Activated naive CD8-positive, alpha-beta T cell treated with anti-CD3 and anti-CD28 coated beads, Interleukin-2, amount 50 U/mL, for 16 hours (primary cell): Measurements from ENCODE around the gene PGM2.

Source experiments
- DNase-seq: peaks from one replicate; pipeline ENCODE4 v3.0.0-alpha.2; 2020; ENCODE audit warnings: low read depth, low spot score

The PGM2 gene

GRCh38 chr4:37902212-37902611 is 75.7 kb downstream of the PGM2 start:
- DNase-seq: no peak

GRCh38 chr4:37902738-37903693 is 76.5 kb downstream of the PGM2 start:
- DNase-seq: no peak

GRCh38 chr4:37903901-37904300 is 77.4 kb downstream of the PGM2 start:
- no peak for DNase-seq

GRCh38 chr4:37904824-37905223 is 78.3 kb downstream of the PGM2 start:
- no peak for DNase-seq

GRCh38 chr4:37905533-37906169 is 79.2 kb downstream of the PGM2 start:
- no peak for DNase-seq

GRCh38 chr4:37908488-37909331 is 82.2 kb downstream of the PGM2 start:
- DNase-seq: no peak

- no peak for DNase-seq
Observed at GRCh38 chr4:37909332-37910090, 83.0 kb downstream of the PGM2 start.

- no peak for DNase-seq
Observed at GRCh38 chr4:37910091-37910486, 83.6 kb downstream of the PGM2 start.
